NB4 (cell line): ENCODE data around the gene CADM2.

ENCODE experiments used
- DNase-seq: peaks from one replicate; pipeline ENCODE4 v3.0.0; 2010; ENCODE audit warnings: low read depth
- H3K4me3 ChIP-seq: one replicate; pipeline ENCODE4 v1.5.1; 2011; ENCODE audit warnings: mild to moderate bottlenecking, low read depth, low read length, moderate library complexity
- MYC ChIP-seq: IDR thresholded peaks from 2 replicates; pipeline ENCODE4 v1.6.1; 2011; ENCODE audit warnings: low read depth, low read length
- POLR2A ChIP-seq: IDR thresholded peaks from 2 replicates; pipeline ENCODE4 v1.6.1; 2011; ENCODE audit warnings: mild to moderate bottlenecking; ENCODE audit not compliant: insufficient read length; ENCODE audit errors: extremely low read depth
- TF ChIP-seq, protein P1 (sequence below): IDR thresholded peaks from 2 replicates; pipeline ENCODE4 v1.6.1; 2011; ENCODE audit warnings: low read depth, low read length
- TF ChIP-seq, protein P2 (sequence below): IDR thresholded peaks from one replicate; pipeline ENCODE4 v1.5.1; 2012; ENCODE audit warnings: low read depth, low read length

The CADM2 gene

DNA sequence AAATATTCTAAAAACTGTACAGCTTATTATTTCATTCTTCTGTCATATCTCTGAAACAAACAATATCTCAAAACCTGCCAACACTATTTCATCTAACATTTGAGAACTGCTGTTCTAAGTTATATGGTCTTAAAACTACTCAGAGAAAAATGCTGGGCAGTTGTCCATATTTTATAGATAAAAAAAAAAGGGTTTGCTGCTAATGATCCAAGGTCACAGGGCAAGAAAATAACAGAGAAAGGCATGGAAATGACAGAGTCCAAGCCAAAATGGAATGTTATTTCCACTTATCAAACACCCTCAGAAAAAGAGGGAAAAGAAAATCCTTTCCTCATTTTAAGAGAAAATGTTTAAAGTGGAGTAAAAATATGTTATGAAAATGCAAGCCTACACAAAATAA is 313.1 kb downstream of the CADM2 start:
- no peak for DNase-seq
- H3K4me3 ChIP-seq: no peak overlapping the region
- TF ChIP-seq MYC (no peak), POLR2A (no peak)
- TF ChIP-seq, protein P1, sequence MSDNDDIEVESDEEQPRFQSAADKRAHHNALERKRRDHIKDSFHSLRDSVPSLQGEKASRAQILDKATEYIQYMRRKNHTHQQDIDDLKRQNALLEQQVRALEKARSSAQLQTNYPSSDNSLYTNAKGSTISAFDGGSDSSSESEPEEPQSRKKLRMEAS: no peak
- TF ChIP-seq, protein P2, sequence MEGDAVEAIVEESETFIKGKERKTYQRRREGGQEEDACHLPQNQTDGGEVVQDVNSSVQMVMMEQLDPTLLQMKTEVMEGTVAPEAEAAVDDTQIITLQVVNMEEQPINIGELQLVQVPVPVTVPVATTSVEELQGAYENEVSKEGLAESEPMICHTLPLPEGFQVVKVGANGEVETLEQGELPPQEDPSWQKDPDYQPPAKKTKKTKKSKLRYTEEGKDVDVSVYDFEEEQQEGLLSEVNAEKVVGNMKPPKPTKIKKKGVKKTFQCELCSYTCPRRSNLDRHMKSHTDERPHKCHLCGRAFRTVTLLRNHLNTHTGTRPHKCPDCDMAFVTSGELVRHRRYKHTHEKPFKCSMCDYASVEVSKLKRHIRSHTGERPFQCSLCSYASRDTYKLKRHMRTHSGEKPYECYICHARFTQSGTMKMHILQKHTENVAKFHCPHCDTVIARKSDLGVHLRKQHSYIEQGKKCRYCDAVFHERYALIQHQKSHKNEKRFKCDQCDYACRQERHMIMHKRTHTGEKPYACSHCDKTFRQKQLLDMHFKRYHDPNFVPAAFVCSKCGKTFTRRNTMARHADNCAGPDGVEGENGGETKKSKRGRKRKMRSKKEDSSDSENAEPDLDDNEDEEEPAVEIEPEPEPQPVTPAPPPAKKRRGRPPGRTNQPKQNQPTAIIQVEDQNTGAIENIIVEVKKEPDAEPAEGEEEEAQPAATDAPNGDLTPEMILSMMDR: no peak

DNA sequence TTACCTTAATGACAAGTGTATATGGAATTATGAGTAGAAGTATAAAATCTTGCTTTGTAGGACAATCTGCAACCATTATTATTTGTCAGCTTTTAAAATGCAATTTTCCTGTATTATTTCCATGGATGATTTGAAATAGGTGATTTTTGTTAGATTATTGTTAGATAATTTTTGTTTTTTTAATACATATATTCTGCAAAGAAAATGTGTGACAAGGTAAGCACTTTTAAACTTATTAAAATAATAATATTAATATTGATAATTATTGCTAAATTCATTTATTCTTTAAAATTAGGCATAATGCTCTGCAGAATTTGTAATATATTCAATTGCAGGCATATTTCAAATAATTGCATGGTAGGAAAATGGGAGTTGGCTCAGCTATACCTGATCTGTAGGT is 329.5 kb downstream of the CADM2 start:
- no peak overlapping the region for H3K4me3 ChIP-seq
- no peak for DNase-seq
- TF ChIP-seq MYC (no peak), POLR2A (no peak)
- TF ChIP-seq, protein P1: no peak
- TF ChIP-seq, protein P2: no peak

DNA sequence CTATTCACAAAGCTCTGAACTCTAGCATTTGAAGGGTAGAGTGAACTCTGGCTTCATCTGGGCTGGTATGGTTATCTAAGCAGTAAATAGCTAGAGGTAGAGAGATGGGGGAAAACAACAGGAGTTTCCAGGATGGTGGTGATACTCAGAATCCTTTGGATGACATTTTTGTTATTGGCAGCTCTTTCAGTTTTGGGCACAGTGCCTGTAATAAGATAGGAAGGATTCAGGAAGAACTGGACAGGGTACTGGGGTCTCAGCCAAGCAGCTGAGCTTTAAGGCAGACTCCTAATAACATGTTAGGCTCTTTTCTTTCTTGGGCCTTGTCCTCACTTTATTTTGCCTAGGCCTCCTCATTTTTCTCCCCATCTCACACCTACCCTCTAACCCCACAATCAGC is 338.5 kb downstream of the CADM2 start:
- no peak for DNase-seq
- TF ChIP-seq POLR2A (no peak), MYC (no peak)
- TF ChIP-seq, protein P1: no peak
- TF ChIP-seq, protein P2: no peak
- no peak overlapping the region for H3K4me3 ChIP-seq

DNA sequence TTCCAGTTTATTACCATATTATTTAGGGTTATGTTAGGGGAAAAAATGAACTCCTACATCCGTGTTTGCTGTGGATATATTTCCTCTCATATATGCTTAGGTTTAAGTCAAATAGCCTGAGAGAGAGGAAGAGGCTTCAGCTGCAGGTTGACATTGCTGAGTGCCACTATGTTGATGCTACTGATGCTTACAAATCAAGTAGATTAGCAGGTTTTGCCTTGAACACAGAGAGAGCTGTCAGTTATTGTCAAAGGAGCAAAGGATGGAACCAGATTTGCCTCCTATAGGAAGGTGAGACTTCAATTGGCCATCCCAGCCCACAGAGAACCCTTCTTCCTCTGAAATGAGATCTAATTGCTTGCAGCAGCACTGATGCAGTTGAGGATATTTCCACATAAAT is 339.2 kb downstream of the CADM2 start:
- TF ChIP-seq, protein P2: no peak
- no peak for TF ChIP-seq POLR2A
- TF ChIP-seq MYC: no peak
- TF ChIP-seq, protein P1: no peak
- no peak overlapping the region for H3K4me3 ChIP-seq
- DNase-seq: no peak

DNA sequence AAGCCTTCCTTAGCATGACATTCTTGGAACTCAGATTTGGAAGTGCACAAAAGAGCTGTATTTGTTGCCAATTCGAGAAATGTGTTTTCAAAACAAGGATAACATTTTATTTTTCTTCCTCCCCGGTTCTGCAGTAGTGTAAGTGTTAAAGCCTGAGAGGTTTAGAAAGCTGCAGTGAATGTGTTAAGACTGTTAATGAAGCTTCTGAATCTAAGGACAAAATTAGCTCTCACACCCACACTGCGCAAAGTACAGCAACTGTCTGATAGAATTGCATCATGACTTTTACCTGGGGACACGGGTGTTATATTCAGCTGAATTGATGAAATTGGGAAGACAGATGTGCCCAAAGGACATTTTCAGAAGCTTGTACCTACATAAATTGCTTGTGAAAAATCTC is 344.4 kb downstream of the CADM2 start:
- no peak overlapping the region for H3K4me3 ChIP-seq
- TF ChIP-seq MYC (no peak), POLR2A (no peak)
- TF ChIP-seq, protein P2: no peak
- TF ChIP-seq, protein P1: no peak
- no peak for DNase-seq

DNA sequence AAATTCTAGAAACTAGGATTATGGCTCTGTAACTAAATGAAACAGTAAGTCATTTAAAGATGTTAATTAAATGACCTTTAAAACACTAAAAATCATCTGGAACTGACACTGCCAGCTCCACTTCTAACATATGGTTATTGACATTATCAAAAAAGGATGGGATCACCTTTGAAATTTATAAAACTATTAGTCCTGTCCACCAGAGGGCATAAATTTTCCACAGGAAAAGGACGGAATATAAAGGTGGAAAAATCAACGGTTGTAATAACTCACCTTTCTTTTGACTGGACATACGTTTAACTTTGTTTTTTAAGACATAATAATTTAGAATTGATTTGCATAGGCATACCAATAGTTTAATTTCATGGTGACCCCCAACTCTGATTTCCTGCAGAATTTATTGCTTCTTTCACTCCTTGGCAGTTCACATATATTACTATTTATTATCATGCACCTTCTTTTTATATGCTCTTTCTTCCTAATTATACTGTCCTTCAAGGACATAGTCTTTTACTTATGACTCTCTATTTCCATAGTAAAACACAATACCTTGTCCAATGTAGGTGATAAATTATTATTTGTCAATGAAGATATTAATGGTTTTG is 345.7 kb downstream of the CADM2 start:
- no peak for TF ChIP-seq MYC
- TF ChIP-seq, protein P2: no peak
- TF ChIP-seq, protein P1: no peak
- no peak for TF ChIP-seq POLR2A
- no peak overlapping the region for H3K4me3 ChIP-seq
- no peak for DNase-seq
